Liver (tissue), 3 donors: ENCODE results near the gene PCDHGA12.

ENCODE experiments used
- EGR1 ChIP-seq, 2 donors: IDR thresholded peaks; 2 replicates each; pipeline ENCODE4 v1.6.1; 2016 to 2018; ENCODE audit warnings: antibody characterized with exemption in 2 of 2, low read depth in 2 of 2
- GABPA ChIP-seq, 2 donors: IDR thresholded peaks in 1 of 2; conservative IDR thresholded peaks in 1 of 2; 2 replicates each; pipeline ENCODE4 v1.6.1; 2016; ENCODE audit warnings: antibody characterized with exemption in 2 of 2, mild to moderate bottlenecking in 1 of 2, moderate library complexity in 1 of 2
- HNF4G ChIP-seq: IDR thresholded peaks from 2 replicates; pipeline ENCODE4 v1.6.1; 2016; ENCODE audit warnings: antibody characterized with exemption
- JUND ChIP-seq, 2 donors: IDR thresholded peaks; 2 replicates each; pipeline ENCODE4 v1.6.1; 2016; ENCODE audit warnings: antibody characterized with exemption in 2 of 2
- MAX ChIP-seq: IDR thresholded peaks from 2 replicates; pipeline ENCODE4 v1.6.1; 2016; ENCODE audit warnings: antibody characterized with exemption
- RAD21 ChIP-seq, 2 donors: IDR thresholded peaks; 2 replicates each; pipeline ENCODE4 v1.6.1; 2016; ENCODE audit warnings: antibody characterized with exemption in 2 of 2, mild to moderate bottlenecking in 2 of 2
- RXRA ChIP-seq, 2 donors: IDR thresholded peaks; 2 replicates each; pipeline ENCODE4 v1.6.1; 2017 to 2018; ENCODE audit warnings: antibody characterized with exemption in 2 of 2, mild to moderate bottlenecking in 1 of 2
- SP1 ChIP-seq: IDR thresholded peaks from 2 replicates; pipeline ENCODE4 v1.6.1; 2018; ENCODE audit warnings: antibody characterized with exemption, mild to moderate bottlenecking
- TAF1 ChIP-seq: conservative IDR thresholded peaks from 2 replicates; pipeline ENCODE4 v1.6.1; 2016; ENCODE audit warnings: antibody characterized with exemption, mild to moderate bottlenecking
- YY1 ChIP-seq: IDR thresholded peaks from 2 replicates; pipeline ENCODE4 v1.6.1; 2016; ENCODE audit warnings: antibody characterized with exemption, mild to moderate bottlenecking
- TF ChIP-seq, protein P1 (sequence below): fragments of 150-350 bp; IDR thresholded peaks from 2 replicates; pipeline ENCODE4 v1.5.1; 2017; ENCODE audit warnings: improper control_type of control experiment, low read depth, low read length; ENCODE audit not compliant: missing input control
- TF ChIP-seq, protein P2 (sequence below): IDR thresholded peaks from 2 replicates; pipeline ENCODE4 v1.6.1; 2016; ENCODE audit warnings: antibody characterized with exemption, mild to moderate bottlenecking
- TF ChIP-seq, protein P3 (sequence below): IDR thresholded peaks from 2 replicates; pipeline ENCODE4 v1.6.1; 2016; ENCODE audit warnings: antibody characterized with exemption
- TF ChIP-seq, protein P4 (sequence below): IDR thresholded peaks from 2 replicates; pipeline ENCODE4 v1.6.1; 2016; ENCODE audit warnings: antibody characterized with exemption
- donor health status: healthy.
- donor health status: healthy.

- no peak for TF ChIP-seq RAD21 (IDR thresholded peaks at IDR 0.05)
- TF ChIP-seq HNF4G = no peak
- TF ChIP-seq, protein P1, sequence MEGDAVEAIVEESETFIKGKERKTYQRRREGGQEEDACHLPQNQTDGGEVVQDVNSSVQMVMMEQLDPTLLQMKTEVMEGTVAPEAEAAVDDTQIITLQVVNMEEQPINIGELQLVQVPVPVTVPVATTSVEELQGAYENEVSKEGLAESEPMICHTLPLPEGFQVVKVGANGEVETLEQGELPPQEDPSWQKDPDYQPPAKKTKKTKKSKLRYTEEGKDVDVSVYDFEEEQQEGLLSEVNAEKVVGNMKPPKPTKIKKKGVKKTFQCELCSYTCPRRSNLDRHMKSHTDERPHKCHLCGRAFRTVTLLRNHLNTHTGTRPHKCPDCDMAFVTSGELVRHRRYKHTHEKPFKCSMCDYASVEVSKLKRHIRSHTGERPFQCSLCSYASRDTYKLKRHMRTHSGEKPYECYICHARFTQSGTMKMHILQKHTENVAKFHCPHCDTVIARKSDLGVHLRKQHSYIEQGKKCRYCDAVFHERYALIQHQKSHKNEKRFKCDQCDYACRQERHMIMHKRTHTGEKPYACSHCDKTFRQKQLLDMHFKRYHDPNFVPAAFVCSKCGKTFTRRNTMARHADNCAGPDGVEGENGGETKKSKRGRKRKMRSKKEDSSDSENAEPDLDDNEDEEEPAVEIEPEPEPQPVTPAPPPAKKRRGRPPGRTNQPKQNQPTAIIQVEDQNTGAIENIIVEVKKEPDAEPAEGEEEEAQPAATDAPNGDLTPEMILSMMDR = no peak
- TF ChIP-seq, protein P2, sequence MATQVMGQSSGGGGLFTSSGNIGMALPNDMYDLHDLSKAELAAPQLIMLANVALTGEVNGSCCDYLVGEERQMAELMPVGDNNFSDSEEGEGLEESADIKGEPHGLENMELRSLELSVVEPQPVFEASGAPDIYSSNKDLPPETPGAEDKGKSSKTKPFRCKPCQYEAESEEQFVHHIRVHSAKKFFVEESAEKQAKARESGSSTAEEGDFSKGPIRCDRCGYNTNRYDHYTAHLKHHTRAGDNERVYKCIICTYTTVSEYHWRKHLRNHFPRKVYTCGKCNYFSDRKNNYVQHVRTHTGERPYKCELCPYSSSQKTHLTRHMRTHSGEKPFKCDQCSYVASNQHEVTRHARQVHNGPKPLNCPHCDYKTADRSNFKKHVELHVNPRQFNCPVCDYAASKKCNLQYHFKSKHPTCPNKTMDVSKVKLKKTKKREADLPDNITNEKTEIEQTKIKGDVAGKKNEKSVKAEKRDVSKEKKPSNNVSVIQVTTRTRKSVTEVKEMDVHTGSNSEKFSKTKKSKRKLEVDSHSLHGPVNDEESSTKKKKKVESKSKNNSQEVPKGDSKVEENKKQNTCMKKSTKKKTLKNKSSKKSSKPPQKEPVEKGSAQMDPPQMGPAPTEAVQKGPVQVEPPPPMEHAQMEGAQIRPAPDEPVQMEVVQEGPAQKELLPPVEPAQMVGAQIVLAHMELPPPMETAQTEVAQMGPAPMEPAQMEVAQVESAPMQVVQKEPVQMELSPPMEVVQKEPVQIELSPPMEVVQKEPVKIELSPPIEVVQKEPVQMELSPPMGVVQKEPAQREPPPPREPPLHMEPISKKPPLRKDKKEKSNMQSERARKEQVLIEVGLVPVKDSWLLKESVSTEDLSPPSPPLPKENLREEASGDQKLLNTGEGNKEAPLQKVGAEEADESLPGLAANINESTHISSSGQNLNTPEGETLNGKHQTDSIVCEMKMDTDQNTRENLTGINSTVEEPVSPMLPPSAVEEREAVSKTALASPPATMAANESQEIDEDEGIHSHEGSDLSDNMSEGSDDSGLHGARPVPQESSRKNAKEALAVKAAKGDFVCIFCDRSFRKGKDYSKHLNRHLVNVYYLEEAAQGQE = no peak
- TF ChIP-seq, protein P3, sequence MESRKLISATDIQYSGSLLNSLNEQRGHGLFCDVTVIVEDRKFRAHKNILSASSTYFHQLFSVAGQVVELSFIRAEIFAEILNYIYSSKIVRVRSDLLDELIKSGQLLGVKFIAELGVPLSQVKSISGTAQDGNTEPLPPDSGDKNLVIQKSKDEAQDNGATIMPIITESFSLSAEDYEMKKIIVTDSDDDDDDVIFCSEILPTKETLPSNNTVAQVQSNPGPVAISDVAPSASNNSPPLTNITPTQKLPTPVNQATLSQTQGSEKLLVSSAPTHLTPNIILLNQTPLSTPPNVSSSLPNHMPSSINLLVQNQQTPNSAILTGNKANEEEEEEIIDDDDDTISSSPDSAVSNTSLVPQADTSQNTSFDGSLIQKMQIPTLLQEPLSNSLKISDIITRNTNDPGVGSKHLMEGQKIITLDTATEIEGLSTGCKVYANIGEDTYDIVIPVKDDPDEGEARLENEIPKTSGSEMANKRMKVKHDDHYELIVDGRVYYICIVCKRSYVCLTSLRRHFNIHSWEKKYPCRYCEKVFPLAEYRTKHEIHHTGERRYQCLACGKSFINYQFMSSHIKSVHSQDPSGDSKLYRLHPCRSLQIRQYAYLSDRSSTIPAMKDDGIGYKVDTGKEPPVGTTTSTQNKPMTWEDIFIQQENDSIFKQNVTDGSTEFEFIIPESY = no peak
- TF ChIP-seq EGR1 (IDR thresholded peaks at IDR 0.05; ENCODE audit: low read depth in 2 of 2) = no peak
- no peak for TF ChIP-seq MAX
- TF ChIP-seq JUND (IDR thresholded peaks at IDR 0.05) = no peak
- no peak for TF ChIP-seq SP1
- TF ChIP-seq TAF1 = no peak
- TF ChIP-seq, protein P4, sequence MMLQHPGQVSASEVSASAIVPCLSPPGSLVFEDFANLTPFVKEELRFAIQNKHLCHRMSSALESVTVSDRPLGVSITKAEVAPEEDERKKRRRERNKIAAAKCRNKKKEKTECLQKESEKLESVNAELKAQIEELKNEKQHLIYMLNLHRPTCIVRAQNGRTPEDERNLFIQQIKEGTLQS = no peak
- TF ChIP-seq GABPA (IDR thresholded peaks at IDR 0.05 in 1 of 2, conservative IDR thresholded peaks at IDR 0.05 in 1 of 2) = no peak
- TF ChIP-seq YY1 = no peak
- TF ChIP-seq RXRA (IDR thresholded peaks at IDR 0.05) = no peak
Observed at GRCh38 chr5:141421489-141421855, 8.8 kb upstream of the PCDHGA12 start.
